Mesendoderm (in vitro differentiated cells): ENCODE results near the gene ZFAND2B.

Source experiments
- DNase-seq: peaks from one replicate; pipeline ENCODE4 v3.0.0; 2013
- H2AK5ac ChIP-seq: 2 replicates; pipeline ENCODE4 v1.6.1; 2013; ENCODE audit warnings: low read length, inconsistent platforms
- H2BK120ac ChIP-seq: 2 replicates; pipeline ENCODE4 v1.6.1; 2013; ENCODE audit warnings: low read depth, mild to moderate bottlenecking, low read length, moderate library complexity, mixed read lengths
- H2BK15ac ChIP-seq: replicated peaks from 2 replicates; pipeline ENCODE4 v1.6.1; 2013; ENCODE audit warnings: low read depth, mild to moderate bottlenecking, moderate library complexity
- H2BK5ac ChIP-seq: 2 replicates; pipeline ENCODE4 v1.6.1; 2013; ENCODE audit warnings: low read length, inconsistent platforms
- H3K18ac ChIP-seq: 2 replicates; pipeline ENCODE4 v1.6.1; 2013; ENCODE audit warnings: mild to moderate bottlenecking, low read length, mixed read lengths
- H3K23ac ChIP-seq: one replicate; pipeline ENCODE4 v1.6.1; 2013; ENCODE audit warnings: low read length
- H3K27ac ChIP-seq: 2 replicates; pipeline ENCODE4 v1.5.1; 2013; ENCODE audit warnings: low read depth, mild to moderate bottlenecking, inconsistent platforms, low read length, moderate library complexity
- H3K27me3 ChIP-seq: 2 replicates; pipeline ENCODE4 v1.6.1; 2013; ENCODE audit warnings: low read length, control low read depth, mild to moderate bottlenecking, inconsistent platforms; ENCODE audit not compliant: insufficient read depth, poor library complexity
- H3K36me3 ChIP-seq: 2 replicates; pipeline ENCODE4 v1.6.1; 2013; ENCODE audit warnings: low read length, inconsistent platforms; ENCODE audit not compliant: control insufficient read depth, insufficient read depth
- H3K4ac ChIP-seq: one replicate; pipeline ENCODE4 v1.6.1; 2013; ENCODE audit warnings: low read depth, mild to moderate bottlenecking, low read length, moderate library complexity
- H3K4me1 ChIP-seq: 2 replicates; pipeline ENCODE4 v1.6.1; 2013; ENCODE audit warnings: low read depth, low read length, inconsistent platforms; ENCODE audit not compliant: control insufficient read depth
- H3K4me2 ChIP-seq: 2 replicates; pipeline ENCODE4 v1.6.1; 2013; ENCODE audit warnings: low read length
- H3K4me3 ChIP-seq: 2 replicates; pipeline ENCODE4 v1.5.1; 2013; ENCODE audit warnings: mild to moderate bottlenecking, low read length
- H3K56ac ChIP-seq: one replicate; pipeline ENCODE4 v1.6.1; 2013; ENCODE audit warnings: low read length
- H3K79me1 ChIP-seq: 2 replicates; pipeline ENCODE4 v1.6.1; 2013; ENCODE audit warnings: low read length, inconsistent platforms
- H3K79me2 ChIP-seq: 2 replicates; pipeline ENCODE4 v1.6.1; 2013; ENCODE audit warnings: mild to moderate bottlenecking, low read length; ENCODE audit not compliant: control insufficient read depth, insufficient read depth
- H3K9ac ChIP-seq: 2 replicates; pipeline ENCODE4 v1.6.1; 2013; ENCODE audit warnings: low read length, inconsistent platforms
- H4K5ac ChIP-seq: one replicate; pipeline ENCODE4 v1.6.1; 2013; ENCODE audit warnings: low read length
- H4K8ac ChIP-seq: one replicate; pipeline ENCODE4 v1.6.1; 2013; ENCODE audit warnings: low read depth, mild to moderate bottlenecking, control low read depth, low read length, moderate library complexity
- WGBS: extraction: QIAGEN DNeasy Blood & Tissue Kit; methylation state at CpG from one replicate; pipeline ENCODE4 v1.1.7; 2013; ENCODE audit warnings: low lambda C conversion rate, missing lambda C conversion rate; ENCODE audit not compliant: insufficient coverage; ENCODE audit errors: extremely low coverage; 5-methylcytosine and 5-hydroxymethylcytosine counted together

The ZFAND2B gene

DNA sequence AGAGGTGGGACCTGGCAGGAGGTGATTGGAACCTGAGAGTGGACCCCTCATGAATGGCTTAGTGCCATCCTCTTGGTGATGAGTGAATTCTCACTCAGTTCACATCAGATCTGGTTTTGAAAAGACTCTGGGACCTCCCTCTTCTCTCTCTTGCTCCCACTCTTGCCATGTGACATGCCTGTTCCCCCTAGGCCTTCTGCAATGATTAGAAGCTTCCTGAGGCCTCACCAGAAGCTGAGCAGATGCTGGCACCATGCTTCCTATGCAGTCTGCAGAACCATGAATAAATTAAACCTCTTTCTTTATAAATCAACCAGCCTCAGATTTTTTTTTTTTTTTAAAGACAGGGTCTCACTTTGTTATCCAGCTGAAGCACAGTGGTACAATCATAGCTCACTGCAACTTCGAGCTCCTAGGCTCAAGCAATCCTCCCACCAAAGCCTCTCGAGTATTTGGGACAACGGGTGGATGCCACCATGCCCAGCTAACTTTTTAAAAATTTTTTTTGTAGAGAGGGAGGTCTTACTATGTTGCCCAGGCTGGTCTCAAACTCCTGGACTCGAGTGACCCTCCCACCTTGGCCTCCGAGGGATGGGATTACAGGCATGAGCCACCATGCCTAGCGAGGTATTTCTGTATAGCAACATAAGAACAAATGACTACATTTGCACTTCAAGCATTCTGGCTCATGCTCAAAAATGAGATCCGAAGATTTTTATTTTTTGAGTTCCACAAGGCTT, 2.0 kb upstream of the ZFAND2B start:
- Histone ChIP-seq H2AK5ac (no peak overlapping the region), H3K23ac (no peak overlapping the region), H3K36me3 (no peaks in the 10 kb centered on the region), H4K8ac (no peak overlapping the region), H3K4me1 (peaks cover 4% of the 10 kb centered on the region), H3K4me2 (no peak overlapping the region), H3K27ac (no peak overlapping the region), H3K4ac (no peak overlapping the region), H3K4me3 (no peak overlapping the region), H3K79me1 (no peaks in the 10 kb centered on the region), H3K56ac (no peak overlapping the region), H2BK120ac (no peak overlapping the region), H2BK5ac (no peak overlapping the region), H3K27me3 (no peaks in the 10 kb centered on the region), H2BK15ac (no peak overlapping the region), H4K5ac (no peak overlapping the region), H3K79me2 (no peaks in the 10 kb centered on the region), H3K18ac (no peak overlapping the region), H3K9ac (no peak overlapping the region)
- no peak for DNase-seq
- no CpG with 5 or more reads among the region's 7 CpGs for WGBS

DNA sequence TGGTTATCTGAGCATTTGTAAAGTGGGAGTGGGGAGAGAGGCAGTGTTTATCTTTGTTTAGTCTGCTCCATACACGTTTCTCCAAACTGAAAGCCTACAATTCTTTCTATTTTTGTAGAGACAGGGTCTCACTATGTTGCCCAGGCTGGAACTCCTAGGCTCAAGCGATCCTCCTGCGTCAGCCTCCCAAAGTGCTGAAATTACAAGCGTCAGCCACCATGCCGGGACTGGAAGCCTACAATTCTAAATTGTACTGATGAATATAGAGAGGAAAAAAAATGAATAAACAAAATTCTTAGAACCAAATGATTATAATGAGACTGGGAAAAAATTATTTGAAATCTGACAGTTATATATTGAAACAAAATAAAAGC, 1.4 kb upstream of the ZFAND2B start:
- Histone ChIP-seq H4K5ac (no peak overlapping the region), H3K79me2 (no peaks in the 10 kb centered on the region), H3K4me3 (no peak overlapping the region), H3K79me1 (no peaks in the 10 kb centered on the region), H2AK5ac (no peak overlapping the region), H3K4ac (no peak overlapping the region), H3K18ac (no peak overlapping the region), H3K4me2 (no peak overlapping the region), H3K4me1 (peaks cover 4% of the 10 kb centered on the region), H3K27me3 (no peaks in the 10 kb centered on the region), H2BK15ac (no peak overlapping the region), H3K27ac (no peak overlapping the region), H2BK120ac (no peak overlapping the region), H2BK5ac (no peak overlapping the region), H3K9ac (no peak overlapping the region), H4K8ac (no peak overlapping the region), H3K23ac (no peak overlapping the region), H3K56ac (no peak overlapping the region), H3K36me3 (no peaks in the 10 kb centered on the region)
- WGBS = no CpG with 5 or more reads among the region's 5 CpGs
- DNase-seq = no peak

DNA sequence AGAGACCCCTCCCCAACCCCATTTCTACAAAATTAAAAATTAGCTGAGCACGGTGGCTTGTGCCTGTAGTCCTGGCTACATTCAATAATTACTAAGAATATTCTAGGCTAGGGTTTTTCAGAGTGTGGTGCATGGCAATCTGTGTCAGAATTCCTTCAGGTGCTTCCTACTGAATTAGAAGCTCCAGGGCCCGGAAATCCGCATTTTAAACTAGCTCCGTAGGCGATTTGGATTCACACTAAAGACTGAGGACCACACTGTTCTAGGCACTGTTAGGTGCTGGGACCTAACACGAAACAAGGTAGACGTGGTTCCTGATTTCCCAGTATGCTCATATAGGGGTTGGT, 628 bp upstream of the ZFAND2B start:
- no peak overlapping the region for H3K23ac ChIP-seq
- H2BK5ac ChIP-seq = no peak overlapping the region
- peak overlapping the region; percentile 75 for H3K56ac ChIP-seq
- no peak overlapping the region for H2BK15ac ChIP-seq
- no peak overlapping the region for H4K5ac ChIP-seq
- H2AK5ac ChIP-seq = no peak overlapping the region
- H4K8ac ChIP-seq = no peak overlapping the region
- H3K9ac ChIP-seq = peak overlapping the region; percentile 55
- H2BK120ac ChIP-seq = no peak overlapping the region
- WGBS = no CpG with 5 or more reads among the region's 7 CpGs
- H3K79me2 ChIP-seq = no peaks in the 10 kb centered on the region
- no peak overlapping the region for H3K18ac ChIP-seq
- H3K27me3 ChIP-seq = no peaks in the 10 kb centered on the region
- no peak for DNase-seq
- H3K4me3 ChIP-seq = peak overlapping the region; percentile 0
- H3K4me2 ChIP-seq = peak overlapping the region; percentile 47
- H3K79me1 ChIP-seq = no peaks in the 10 kb centered on the region
- peaks cover 4% of the 10 kb centered on the region for H3K4me1 ChIP-seq
- no peak overlapping the region for H3K4ac ChIP-seq
- no peaks in the 10 kb centered on the region for H3K36me3 ChIP-seq
- H3K27ac ChIP-seq = no peak overlapping the region

DNA sequence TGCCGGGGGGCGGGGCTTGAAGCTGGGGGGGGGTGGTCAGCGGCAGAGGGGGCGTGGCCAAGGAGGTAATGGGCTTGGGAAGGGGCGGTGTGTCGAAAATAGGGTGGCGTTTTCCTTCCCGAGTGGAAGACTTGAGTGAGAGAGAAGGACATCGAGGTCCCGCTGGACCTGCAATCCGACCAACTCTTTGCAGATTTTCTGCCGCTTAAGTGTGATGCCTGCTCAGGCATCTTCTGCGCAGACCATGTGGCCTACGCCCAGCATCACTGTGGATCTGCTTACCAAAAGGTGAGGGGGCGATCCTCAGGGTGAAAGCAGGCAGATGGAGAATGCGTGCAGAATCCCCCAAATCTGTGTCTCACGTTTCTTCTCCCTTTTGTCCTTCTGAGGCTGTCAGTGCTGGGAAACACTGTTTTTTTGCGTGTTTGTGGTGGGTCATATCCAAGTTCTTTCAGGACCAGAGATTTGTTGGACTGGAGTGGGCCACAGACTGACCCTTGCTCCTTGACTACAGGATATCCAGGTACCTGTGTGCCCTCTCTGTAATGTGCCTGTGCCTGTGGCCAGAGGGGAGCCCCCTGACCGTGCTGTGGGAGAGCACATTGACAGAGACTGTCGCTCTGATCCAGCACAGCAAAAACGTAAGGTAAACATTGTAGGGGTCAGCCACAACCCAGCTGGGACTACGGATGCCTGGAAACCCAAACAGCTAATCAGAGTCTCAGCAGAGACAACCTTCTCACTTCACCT, 727 bp downstream of the ZFAND2B start:
- Histone ChIP-seq H3K4me2 (peak overlapping the region; percentile 91), H3K18ac (no peak overlapping the region), H3K79me1 (no peaks in the 10 kb centered on the region), H3K56ac (peak overlapping the region; percentile 88), H3K36me3 (peaks cover 2% of the 10 kb centered on the region), H3K23ac (no peak overlapping the region), H2BK120ac (no peak overlapping the region), H3K27ac (no peak overlapping the region), H3K27me3 (no peaks in the 10 kb centered on the region), H3K4ac (no peak overlapping the region), H4K5ac (no peak overlapping the region), H3K4me3 (peak overlapping the region; percentile 46), H2BK5ac (no peak overlapping the region), H3K79me2 (no peaks in the 10 kb centered on the region), H3K9ac (peak overlapping the region; percentile 70), H2BK15ac (no peak overlapping the region), H4K8ac (no peak overlapping the region), H2AK5ac (no peak overlapping the region), H3K4me1 (peaks cover 4% of the 10 kb centered on the region)
- no CpG with 5 or more reads among the region's 22 CpGs for WGBS
- peak; percentile 20 for DNase-seq

DNA sequence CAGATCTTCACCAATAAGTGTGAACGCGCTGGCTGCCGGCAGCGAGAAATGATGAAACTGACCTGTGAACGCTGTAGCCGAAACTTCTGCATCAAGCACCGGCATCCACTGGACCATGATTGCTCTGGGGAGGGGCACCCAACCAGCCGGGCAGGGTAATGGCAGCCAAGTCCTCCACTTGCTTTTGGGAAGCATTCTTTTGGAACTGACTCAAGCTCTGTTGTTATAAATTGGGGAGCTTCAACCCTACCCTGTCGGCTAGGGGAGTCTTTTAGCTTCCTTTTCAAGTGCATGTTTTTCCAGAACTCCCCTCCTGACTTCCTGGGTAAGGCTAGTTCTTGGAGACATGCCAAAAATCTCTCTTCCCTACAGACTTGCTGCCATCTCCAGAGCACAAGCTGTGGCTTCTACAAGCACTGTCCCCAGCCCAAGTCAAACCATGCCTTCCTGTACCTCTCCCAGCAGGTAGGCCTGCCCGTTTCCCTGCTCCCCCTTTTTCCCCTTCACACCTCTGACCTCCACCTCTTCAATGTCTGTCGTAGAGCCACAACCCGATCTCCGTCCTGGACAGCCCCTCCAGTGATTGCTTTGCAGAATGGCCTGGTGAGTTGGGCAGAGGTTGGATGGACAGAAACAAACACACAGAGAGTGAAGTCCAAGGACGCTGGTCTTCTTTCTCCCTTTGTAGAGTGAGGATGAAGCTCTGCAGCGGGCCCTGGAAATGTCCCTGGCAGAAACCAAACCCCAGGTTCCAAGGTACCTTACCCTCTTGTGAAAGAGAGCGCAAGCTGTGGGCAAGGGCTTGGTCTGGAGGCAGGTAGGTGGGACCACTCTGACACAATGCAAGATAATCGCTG, 1.5 kb downstream of the ZFAND2B start:
- Histone ChIP-seq H2BK120ac (no peak overlapping the region), H3K9ac (no peak overlapping the region), H3K4me3 (no peak overlapping the region), H4K5ac (no peak overlapping the region), H3K36me3 (peaks cover 2% of the 10 kb centered on the region), H4K8ac (no peak overlapping the region), H2AK5ac (no peak overlapping the region), H3K4me1 (peaks cover 4% of the 10 kb centered on the region), H3K4me2 (no peak overlapping the region), H3K4ac (no peak overlapping the region), H2BK15ac (no peak overlapping the region), H3K27ac (no peak overlapping the region), H3K18ac (no peak overlapping the region), H3K23ac (no peak overlapping the region), H2BK5ac (no peak overlapping the region), H3K56ac (no peak overlapping the region), H3K79me2 (no peaks in the 10 kb centered on the region), H3K79me1 (no peaks in the 10 kb centered on the region), H3K27me3 (no peaks in the 10 kb centered on the region)
- WGBS = no CpG with 5 or more reads among the region's 17 CpGs
- no peak for DNase-seq
